ENCODE results near the gene LMF1.

GRCh38 chr16:938136-938535 lies 32.6 kb downstream of the LMF1 start:
- TF ChIP-seq CTCF (conservative IDR thresholded peaks at IDR 0.05; ENCODE audit: low read length) (no peak), EZH2phosphoT487 (IDR thresholded peaks at IDR 0.05; ENCODE audit: borderline replicate concordance, low read depth, low read length) (no peak)

Measured in OCI-LY7 (cell line).